SK-N-SH treated with all-trans-retinoic acid at 6 μM for 48 hours (cell line): Measurements from ENCODE around the gene ACBD4.

Source experiments
- CSDC2 ChIP-seq: fragments of 250-450 bp; sonication (Bioruptor Pico); IDR thresholded peaks from 2 replicates; pipeline ENCODE4 v1.5.0; 2020; ENCODE audit warnings: mild to moderate bottlenecking, moderate library complexity
- ESRRG ChIP-seq: fragments of 250-450 bp; sonication (Bioruptor Pico); IDR thresholded peaks from 2 replicates; pipeline ENCODE4 v1.6.1; 2021; ENCODE audit warnings: mild to moderate bottlenecking
- ISL1 ChIP-seq: fragments of 250-450 bp; sonication (Bioruptor Pico); IDR thresholded peaks from 2 replicates; pipeline ENCODE4 v2.1.2; 2022; ENCODE audit warnings: mild to moderate bottlenecking, moderate library complexity
- OSR1 ChIP-seq: fragments of 250-450 bp; sonication (Bioruptor Pico); IDR thresholded peaks from 2 replicates; pipeline ENCODE4 v1.8.0; 2022; ENCODE audit warnings: moderate library complexity, mild to moderate bottlenecking, inconsistent platforms
- RARB ChIP-seq: fragments of 250-450 bp; sonication (Bioruptor Pico); IDR thresholded peaks from 2 replicates; pipeline ENCODE4 v1.8.0; 2021; ENCODE audit warnings: mild to moderate bottlenecking, moderate library complexity
- SNAI2 ChIP-seq: fragments of 250-450 bp; sonication (Bioruptor Pico); IDR thresholded peaks from 2 replicates; pipeline ENCODE4 v1.5.0; 2020; ENCODE audit warnings: mild to moderate bottlenecking, moderate library complexity
- TOX ChIP-seq: fragments of 250-450 bp; sonication (Bioruptor Pico); IDR thresholded peaks from 2 replicates; pipeline ENCODE4 v1.8.0; 2021; ENCODE audit warnings: mild to moderate bottlenecking, moderate library complexity, borderline replicate concordance
- ZFP30 ChIP-seq: fragments of 450-650 bp; formaldehyde crosslinking; IDR thresholded peaks from 2 replicates; pipeline ENCODE4 v1.5.0; 2022; ENCODE audit warnings: mild to moderate bottlenecking, moderate library complexity
- ZNF70 ChIP-seq: fragments of 450-650 bp; formaldehyde crosslinking; IDR thresholded peaks from 2 replicates; pipeline ENCODE4 v1.5.0; 2020; ENCODE audit warnings: mild to moderate bottlenecking, moderate library complexity
- TF ChIP-seq, protein P1 (sequence below): fragments of 250-450 bp; sonication (Bioruptor Pico); IDR thresholded peaks from 2 replicates; pipeline ENCODE4 v1.8.0; 2020; ENCODE audit warnings: mild to moderate bottlenecking, moderate library complexity, borderline replicate concordance

DNA sequence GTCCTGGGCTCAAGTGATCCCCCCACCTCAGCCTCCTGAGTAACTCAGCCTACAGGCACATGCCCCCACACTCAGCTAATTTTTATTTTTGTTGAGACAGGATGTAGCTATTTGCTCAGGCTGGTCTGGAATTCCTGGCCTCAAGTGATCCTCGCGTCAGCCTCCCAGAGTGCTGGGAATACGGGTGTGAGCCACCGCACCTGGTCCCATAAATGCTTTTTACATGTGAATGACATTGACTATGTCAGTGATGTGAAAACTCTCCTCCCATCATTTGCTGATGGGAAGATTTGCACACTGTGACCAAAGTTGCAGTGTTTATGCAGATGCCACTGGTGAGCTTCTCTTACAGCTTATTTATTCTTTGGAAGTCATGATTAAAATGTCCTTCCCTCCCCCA lies 18.2 kb upstream of the ACBD4 start:
- TF ChIP-seq CSDC2 (CRISPR knock-in tag) (no peak), ISL1 (CRISPR knock-in tag) (no peak), ESRRG (no peak), ZFP30 (no peak), SNAI2 (CRISPR knock-in tag) (no peak), ZNF70 (CRISPR knock-in tag) (no peak), OSR1 (CRISPR knock-in tag) (no peak), RARB (CRISPR knock-in tag) (no peak), TOX (CRISPR knock-in tag) (no peak)
- TF ChIP-seq, protein P1, sequence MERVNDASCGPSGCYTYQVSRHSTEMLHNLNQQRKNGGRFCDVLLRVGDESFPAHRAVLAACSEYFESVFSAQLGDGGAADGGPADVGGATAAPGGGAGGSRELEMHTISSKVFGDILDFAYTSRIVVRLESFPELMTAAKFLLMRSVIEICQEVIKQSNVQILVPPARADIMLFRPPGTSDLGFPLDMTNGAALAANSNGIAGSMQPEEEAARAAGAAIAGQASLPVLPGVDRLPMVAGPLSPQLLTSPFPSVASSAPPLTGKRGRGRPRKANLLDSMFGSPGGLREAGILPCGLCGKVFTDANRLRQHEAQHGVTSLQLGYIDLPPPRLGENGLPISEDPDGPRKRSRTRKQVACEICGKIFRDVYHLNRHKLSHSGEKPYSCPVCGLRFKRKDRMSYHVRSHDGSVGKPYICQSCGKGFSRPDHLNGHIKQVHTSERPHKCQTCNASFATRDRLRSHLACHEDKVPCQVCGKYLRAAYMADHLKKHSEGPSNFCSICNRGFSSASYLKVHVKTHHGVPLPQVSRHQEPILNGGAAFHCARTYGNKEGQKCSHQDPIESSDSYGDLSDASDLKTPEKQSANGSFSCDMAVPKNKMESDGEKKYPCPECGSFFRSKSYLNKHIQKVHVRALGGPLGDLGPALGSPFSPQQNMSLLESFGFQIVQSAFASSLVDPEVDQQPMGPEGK = no peak
